ENCODE results near the gene PFN2. TPM values are rescaled to one million over a fixed set of nuclear protein-coding genes. Genes with fewer than 3 reads are reported as not detected.
"Not testable (repeated sequence)": the region's sequence is repeated elsewhere in the genome, so short reads cannot be mapped to it uniquely, and the experiment has no call there.

PFN2 gene
- total RNA-seq, 2 donors from 2014 or later = 2.4 to 3.0 TPM

- DNase-seq (ENCODE audit: low spot score in 2 of 2) = no peak
- peaks cover 13 to 17% of the 10 kb centered on the region in 2 donors for H3K36me3 Mint-ChIP-seq
- H3K9me3 Mint-ChIP-seq = no peaks in the 10 kb centered on the region
- H3K27ac Mint-ChIP-seq = no peak overlapping the region
- ATAC-seq = no peak
These were observed 23.5 kb downstream of the PFN2 start for GRCh38 chr3:149947231-149947630.

- H3K36me3 Mint-ChIP-seq = peaks cover 21 to 27% of the 10 kb centered on the region in 2 donors
- ATAC-seq; DNase-seq (ENCODE audit: low spot score in 2 of 2); H3K9me3 Mint-ChIP-seq; H3K27ac Mint-ChIP-seq: not testable (repeated sequence)
These were observed 26.7 kb downstream of the PFN2 start for GRCh38 chr3:149943966-149944365.

- Mint-ChIP-seq H3K36me3 (peaks cover 21 to 27% of the 10 kb centered on the region in 2 donors), H3K9me3 (no peaks in the 10 kb centered on the region), H3K27ac (no peak overlapping the region)
- ATAC-seq (no peak), DNase-seq (ENCODE audit: low spot score in 2 of 2) (no peak)
These were observed 28.3 kb downstream of the PFN2 start for GRCh38 chr3:149942409-149942808.

- H3K36me3 Mint-ChIP-seq = peaks cover 21 to 27% of the 10 kb centered on the region in 2 donors
- no peak overlapping the region for H3K27ac Mint-ChIP-seq
- no peak for DNase-seq (ENCODE audit: low spot score in 2 of 2)
- no peak for ATAC-seq
- no peaks in the 10 kb centered on the region for H3K9me3 Mint-ChIP-seq
These were observed 28.7 kb downstream of the PFN2 start for GRCh38 chr3:149941946-149942345.

- no peak overlapping the region for H3K27ac Mint-ChIP-seq
- H3K36me3 Mint-ChIP-seq = peaks cover 21 to 27% of the 10 kb centered on the region in 2 donors
- DNase-seq (ENCODE audit: low spot score in 2 of 2) (no peak), ATAC-seq (no peak)
- no peaks in the 10 kb centered on the region for H3K9me3 Mint-ChIP-seq
These were observed 29.5 kb downstream of the PFN2 start for GRCh38 chr3:149941186-149941585.

- ATAC-seq; DNase-seq (ENCODE audit: low spot score in 2 of 2); H3K27ac Mint-ChIP-seq; H3K9me3 Mint-ChIP-seq: not testable (repeated sequence)
- peaks cover 14 to 26% of the 10 kb centered on the region in 2 donors for H3K36me3 Mint-ChIP-seq
These were observed 32.2 kb downstream of the PFN2 start for GRCh38 chr3:149938392-149939055.

- peaks cover 4 to 8% of the 10 kb centered on the region in 2 donors for H3K9me3 Mint-ChIP-seq
- DNase-seq (ENCODE audit: low spot score in 2 of 2) = peak in 1 of 2 donors; percentile 27
- peaks cover 13 to 21% of the 10 kb centered on the region in 2 donors for H3K36me3 Mint-ChIP-seq
These were observed 33.9 kb downstream of the PFN2 start for GRCh38 chr3:149936812-149937230.

GRCh38 chr3:149934524-149934923 lies 36.2 kb downstream of the PFN2 start:
- Mint-ChIP-seq H3K36me3 (peaks cover 21 to 33% of the 10 kb centered on the region in 2 donors), H3K9me3 (peaks cover 4 to 12% of the 10 kb centered on the region in 2 donors), H3K27ac (no peak overlapping the region)
- DNase-seq (ENCODE audit: low spot score in 2 of 2) (no peak), ATAC-seq (no peak)

More at GRCh38 chr3:149936812-149937230, 33.9 kb downstream of the PFN2 start:
- H3K27ac Mint-ChIP-seq = no peak overlapping the region
- ATAC-seq = peak in 1 of 2 donors; percentile 41

- Mint-ChIP-seq H3K27ac (no peak overlapping the region), H3K36me3 (peaks cover 17 to 29% of the 10 kb centered on the region in 2 donors), H3K9me3 (peaks cover 4 to 12% of the 10 kb centered on the region in 2 donors)
- ATAC-seq (no peak), DNase-seq (ENCODE audit: low spot score in 2 of 2) (no peak)
These were observed 36.8 kb downstream of the PFN2 start for GRCh38 chr3:149933858-149934257.

- ATAC-seq = no peak
- DNase-seq (ENCODE audit: low spot score in 2 of 2) = no peak
- Mint-ChIP-seq H3K27ac (no peak overlapping the region), H3K9me3 (peaks cover 4 to 12% of the 10 kb centered on the region in 2 donors), H3K36me3 (peaks cover 17 to 29% of the 10 kb centered on the region in 2 donors)
These were observed 37.7 kb downstream of the PFN2 start for GRCh38 chr3:149933008-149933407.

- no peak overlapping the region for H3K27ac Mint-ChIP-seq
- ATAC-seq (no peak), DNase-seq (ENCODE audit: low spot score in 2 of 2) (no peak)
- peaks cover 10 to 26% of the 10 kb centered on the region in 2 donors for H3K36me3 Mint-ChIP-seq
- H3K9me3 Mint-ChIP-seq = no peaks in the 10 kb centered on the region
These were observed 50.6 kb downstream of the PFN2 start for GRCh38 chr3:149920119-149920518.

- ATAC-seq (no peak), DNase-seq (ENCODE audit: low spot score in 2 of 2) (no peak)
- H3K9me3 Mint-ChIP-seq = no peaks in the 10 kb centered on the region
- no peak overlapping the region for H3K27ac Mint-ChIP-seq
- peaks cover 10 to 26% of the 10 kb centered on the region in 2 donors for H3K36me3 Mint-ChIP-seq
These were observed 51.2 kb downstream of the PFN2 start for GRCh38 chr3:149919509-149919908.

- DNase-seq (ENCODE audit: low spot score in 2 of 2) (no peak), ATAC-seq (no peak)
- Mint-ChIP-seq H3K9me3 (no peaks in the 10 kb centered on the region), H3K36me3 (peaks cover 9 to 33% of the 10 kb centered on the region in 2 donors), H3K27ac (no peak overlapping the region)
These were observed 53.5 kb downstream of the PFN2 start for GRCh38 chr3:149917124-149917667.

Other genes starting within 250 kb of the PFN2 start
- 10 to 100 TPM; 24.6 to 25.0 TPM for gene COMMD2, start 218.4 kb downstream of the PFN2 start, total RNA-seq
- gene ANKUB1, start 178.3 kb downstream of the PFN2 start, total RNA-seq = not detected
- gene RNF13, start 157.7 kb downstream of the PFN2 start, total RNA-seq = 10 to 100 TPM; 24.2 to 27.7 TPM

Measured in activated naive CD4-positive, alpha-beta T cell treated with anti-CD3 and anti-CD28 coated beads, Interleukin-2, amount 50 U/mL, for 72 hours (primary cell).